Cardiac fibroblast (primary cell): Measurements from ENCODE around the gene BFAR.

Experiments
- DNase-seq, 2 donors: peaks; one replicate each; pipeline versions ENCODE4 v3.0.0 to v3.0.0-alpha.2; 2010; ENCODE audit warnings: low read depth in 2 of 2
- H3K4me3 ChIP-seq, 2 donors: replicated peaks in 1 of 2; 1 replicate in 1 of 2; 2 replicates in 1 of 2; pipeline ENCODE4 v1.5.1; 2011; ENCODE audit warnings: low read depth in 2 of 2, low read length in 2 of 2, mild to moderate bottlenecking in 2 of 2, moderate library complexity in 1 of 2
- CTCF ChIP-seq: IDR thresholded peaks from one replicate; pipeline ENCODE4 v1.5.1; 2011; ENCODE audit warnings: low read depth, mild to moderate bottlenecking, low read length, inconsistent platforms

Gene BFAR, protein sequence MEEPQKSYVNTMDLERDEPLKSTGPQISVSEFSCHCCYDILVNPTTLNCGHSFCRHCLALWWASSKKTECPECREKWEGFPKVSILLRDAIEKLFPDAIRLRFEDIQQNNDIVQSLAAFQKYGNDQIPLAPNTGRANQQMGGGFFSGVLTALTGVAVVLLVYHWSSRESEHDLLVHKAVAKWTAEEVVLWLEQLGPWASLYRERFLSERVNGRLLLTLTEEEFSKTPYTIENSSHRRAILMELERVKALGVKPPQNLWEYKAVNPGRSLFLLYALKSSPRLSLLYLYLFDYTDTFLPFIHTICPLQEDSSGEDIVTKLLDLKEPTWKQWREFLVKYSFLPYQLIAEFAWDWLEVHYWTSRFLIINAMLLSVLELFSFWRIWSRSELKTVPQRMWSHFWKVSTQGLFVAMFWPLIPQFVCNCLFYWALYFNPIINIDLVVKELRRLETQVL

GRCh38 chr16:14632693-14633569 lies at the start of gene BFAR:
Gene BFAR (plus strand): TSS chr16:14632951. CDS start chr16:14644347, 11,396 bp downstream.
- H3K4me3 ChIP-seq: peak within 1 kb of the TSS; percentile 95 to 98
- TF ChIP-seq CTCF: no peak
- DNase-seq: peak; percentile 98

- H3K4me3 ChIP-seq: no peak overlapping the region
- DNase-seq: no peak
- TF ChIP-seq CTCF: no peak
These were observed 47.5 kb upstream of the BFAR start for GRCh38 chr16:14585287-14585686.

DNA sequence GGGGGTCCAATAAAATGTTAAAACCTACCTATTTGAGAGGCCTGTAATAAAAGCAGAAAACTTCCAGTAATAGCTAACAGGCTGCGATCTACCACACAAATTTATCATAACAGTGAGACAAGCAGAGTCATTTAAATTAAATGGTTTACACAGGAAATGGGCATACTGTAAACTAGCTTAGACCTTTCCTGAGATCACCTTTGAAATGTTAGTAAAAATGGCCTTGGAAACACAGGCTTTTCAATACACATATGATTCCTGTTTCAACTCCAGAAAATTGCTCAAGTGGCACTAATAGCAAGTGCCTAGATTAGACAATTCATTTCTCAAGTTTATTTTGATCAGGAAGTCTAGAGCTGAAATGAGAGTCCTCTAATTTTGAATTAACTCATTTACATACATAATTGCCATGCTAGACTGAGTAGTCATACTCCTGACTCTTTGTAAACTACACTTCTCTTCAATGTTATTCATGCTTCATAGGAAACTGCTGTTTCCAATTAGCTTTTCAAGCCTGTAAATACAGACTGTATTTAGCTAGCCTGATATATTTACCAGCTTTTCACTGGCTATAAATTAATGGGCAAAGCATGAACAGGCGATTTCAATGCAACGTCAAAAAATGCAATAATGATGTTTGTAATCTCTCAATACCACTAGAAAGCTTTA lies 46.0 kb upstream of the BFAR start:
- DNase-seq: no peak
- no peak for TF ChIP-seq CTCF
- H3K4me3 ChIP-seq: no peak overlapping the region

GRCh38 chr16:14600164-14600563 lies 32.6 kb upstream of the BFAR start:
- DNase-seq: peak; percentile 61 to 63
- TF ChIP-seq CTCF: peak; percentile 48
- no peak overlapping the region for H3K4me3 ChIP-seq

DNA sequence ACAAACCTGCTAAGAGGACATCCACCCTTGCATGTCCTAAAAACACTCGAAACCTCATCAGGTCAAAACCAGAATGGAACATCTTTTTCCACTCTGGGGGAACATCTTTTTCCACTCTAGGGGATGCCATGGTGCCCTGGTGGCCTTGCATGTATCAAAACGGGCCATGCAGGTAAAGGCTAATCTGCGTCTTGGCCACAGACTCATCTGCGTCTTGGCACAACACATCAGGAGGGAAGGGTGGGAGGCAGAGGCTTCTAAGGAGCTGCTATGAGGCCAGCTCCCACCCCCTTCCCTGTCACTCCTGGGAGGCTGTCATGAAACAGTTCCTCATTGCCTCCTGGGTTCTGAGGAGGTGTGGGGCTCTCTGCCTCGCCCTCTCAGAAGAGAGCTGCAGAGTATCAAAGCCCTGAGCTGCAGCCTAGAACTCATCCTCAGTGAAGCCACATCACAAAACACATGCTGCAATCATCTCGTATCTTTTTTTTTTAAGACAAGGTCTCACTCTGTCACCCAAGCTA lies 30.2 kb upstream of the BFAR start:
- DNase-seq: no peak
- H3K4me3 ChIP-seq: no peak overlapping the region
- TF ChIP-seq CTCF: no peak

- TF ChIP-seq CTCF: no peak
- no peak for DNase-seq
- no peak overlapping the region for H3K4me3 ChIP-seq
These were observed 26.6 kb upstream of the BFAR start for GRCh38 chr16:14606102-14606501.
